Mesothelial cell of epicardium (in vitro differentiated cells): ENCODE results near the gene CCNI. TPM values are rescaled to one million over a fixed set of nuclear protein-coding genes. Genes with fewer than 3 reads are reported as not detected.

Experiments
- DNase-seq, 2 experiments: peaks; one replicate each; pipeline ENCODE4 v3.0.0; 2021; ENCODE audit warnings: low spot score in 2 of 2; ENCODE audit not compliant: unreplicated experiment in 2 of 2
- H3K27ac Mint-ChIP-seq: 2 replicates; pipeline ENCODE4 v1.8.0; 2021; ENCODE audit warnings: mixed read lengths
- H3K27me3 Mint-ChIP-seq: 2 replicates; pipeline ENCODE4 v1.8.0; 2021; ENCODE audit warnings: low read depth, mixed read lengths
- H3K36me3 Mint-ChIP-seq: 2 replicates; pipeline ENCODE4 v1.8.0; 2021; ENCODE audit warnings: mixed read lengths
- H3K4me1 Mint-ChIP-seq: 2 replicates; pipeline ENCODE4 v1.8.0; 2021; ENCODE audit warnings: mixed read lengths
- H3K4me3 Mint-ChIP-seq: 2 replicates; pipeline ENCODE4 v1.8.0; 2021; ENCODE audit warnings: mild to moderate bottlenecking, moderate library complexity, mixed read lengths
- H3K9me3 Mint-ChIP-seq: 2 replicates; pipeline ENCODE4 v1.8.0; 2021; ENCODE audit warnings: mixed read lengths
- total RNA-seq: library from RNA; stranded (reverse); gene quantifications from 3 replicates; pipeline ENCODE4 v1.2.1, GENCODE V29; 2021
- TF ChIP-seq, protein P1 (sequence below): fragments of 200-600 bp; sonication (generic); IDR thresholded peaks from one replicate; pipeline ENCODE4 v1.5.0; 2021; ENCODE audit warnings: antibody characterized with exemption; ENCODE audit not compliant: unreplicated experiment

The CCNI gene
- total RNA-seq, 1 donor from 2014 or later, result 245 TPM

DNA sequence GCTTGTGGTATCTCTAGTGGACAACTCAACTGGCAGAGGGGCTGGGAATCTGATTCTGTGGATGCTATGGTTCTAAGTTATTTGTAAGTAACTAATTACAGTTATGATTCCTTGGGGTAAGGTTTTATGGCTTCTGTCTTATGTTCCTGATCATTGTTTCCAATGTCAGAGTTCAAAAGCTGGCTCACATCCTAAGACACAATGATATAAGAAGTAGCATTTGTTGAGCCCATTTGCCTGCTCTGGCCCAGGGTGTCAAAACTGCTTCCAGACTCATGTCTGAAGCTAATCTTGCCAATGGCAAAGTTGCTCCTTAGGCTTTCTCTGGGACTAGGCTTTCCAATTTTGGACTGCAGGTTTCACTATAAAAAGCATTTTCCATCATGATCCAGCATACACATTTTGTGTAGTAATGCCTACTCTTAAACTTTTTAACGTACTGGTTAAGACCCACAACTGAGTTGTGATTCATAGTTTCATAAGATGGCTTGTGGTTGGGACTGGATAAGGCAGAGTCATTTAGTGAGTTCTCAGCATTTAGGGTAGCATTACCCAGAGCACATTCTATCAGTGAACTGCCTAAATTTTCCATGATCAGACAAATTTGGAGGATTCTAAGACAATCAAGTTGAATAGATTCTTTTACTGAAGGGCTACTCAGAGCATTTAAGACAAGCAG, 50.0 kb downstream of the CCNI start:
- no peaks in the 10 kb centered on the region for H3K27me3 Mint-ChIP-seq
- H3K36me3 Mint-ChIP-seq, result peaks cover 47% of the 10 kb centered on the region
- H3K9me3 Mint-ChIP-seq, result no peaks in the 10 kb centered on the region
- TF ChIP-seq, protein P1, sequence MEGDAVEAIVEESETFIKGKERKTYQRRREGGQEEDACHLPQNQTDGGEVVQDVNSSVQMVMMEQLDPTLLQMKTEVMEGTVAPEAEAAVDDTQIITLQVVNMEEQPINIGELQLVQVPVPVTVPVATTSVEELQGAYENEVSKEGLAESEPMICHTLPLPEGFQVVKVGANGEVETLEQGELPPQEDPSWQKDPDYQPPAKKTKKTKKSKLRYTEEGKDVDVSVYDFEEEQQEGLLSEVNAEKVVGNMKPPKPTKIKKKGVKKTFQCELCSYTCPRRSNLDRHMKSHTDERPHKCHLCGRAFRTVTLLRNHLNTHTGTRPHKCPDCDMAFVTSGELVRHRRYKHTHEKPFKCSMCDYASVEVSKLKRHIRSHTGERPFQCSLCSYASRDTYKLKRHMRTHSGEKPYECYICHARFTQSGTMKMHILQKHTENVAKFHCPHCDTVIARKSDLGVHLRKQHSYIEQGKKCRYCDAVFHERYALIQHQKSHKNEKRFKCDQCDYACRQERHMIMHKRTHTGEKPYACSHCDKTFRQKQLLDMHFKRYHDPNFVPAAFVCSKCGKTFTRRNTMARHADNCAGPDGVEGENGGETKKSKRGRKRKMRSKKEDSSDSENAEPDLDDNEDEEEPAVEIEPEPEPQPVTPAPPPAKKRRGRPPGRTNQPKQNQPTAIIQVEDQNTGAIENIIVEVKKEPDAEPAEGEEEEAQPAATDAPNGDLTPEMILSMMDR, result no peak
- DNase-seq, result no peak
- no peak overlapping the region for H3K4me3 Mint-ChIP-seq
- no peak overlapping the region for H3K27ac Mint-ChIP-seq
- peaks cover 15% of the 10 kb centered on the region for H3K4me1 Mint-ChIP-seq

DNA sequence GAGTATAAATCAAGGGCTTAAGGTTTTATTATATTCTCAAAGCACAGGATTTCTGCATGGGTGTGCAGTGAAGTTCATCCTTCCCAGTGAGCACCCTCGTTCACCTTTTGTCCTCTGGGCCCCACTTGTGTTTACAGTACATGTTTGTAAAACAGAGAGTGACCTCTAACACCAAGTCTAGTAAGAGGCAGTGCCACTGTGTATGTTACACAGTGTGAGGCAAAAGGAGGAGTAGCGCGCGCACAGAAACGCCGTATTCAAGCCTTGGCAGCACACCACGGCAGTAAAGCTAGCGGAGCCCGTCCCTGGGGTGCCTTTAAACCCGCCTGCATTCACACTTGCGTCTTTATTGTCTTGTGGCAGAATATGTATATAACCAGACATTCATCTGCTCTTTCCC, 51.9 kb downstream of the CCNI start:
- H3K4me1 Mint-ChIP-seq, result peaks cover 15% of the 10 kb centered on the region
- no peak overlapping the region for H3K27ac Mint-ChIP-seq
- no peak overlapping the region for H3K4me3 Mint-ChIP-seq
- DNase-seq, result no peak
- no peaks in the 10 kb centered on the region for H3K9me3 Mint-ChIP-seq
- H3K36me3 Mint-ChIP-seq, result peaks cover 57% of the 10 kb centered on the region
- TF ChIP-seq, protein P1, result no peak
- H3K27me3 Mint-ChIP-seq, result no peaks in the 10 kb centered on the region

DNA sequence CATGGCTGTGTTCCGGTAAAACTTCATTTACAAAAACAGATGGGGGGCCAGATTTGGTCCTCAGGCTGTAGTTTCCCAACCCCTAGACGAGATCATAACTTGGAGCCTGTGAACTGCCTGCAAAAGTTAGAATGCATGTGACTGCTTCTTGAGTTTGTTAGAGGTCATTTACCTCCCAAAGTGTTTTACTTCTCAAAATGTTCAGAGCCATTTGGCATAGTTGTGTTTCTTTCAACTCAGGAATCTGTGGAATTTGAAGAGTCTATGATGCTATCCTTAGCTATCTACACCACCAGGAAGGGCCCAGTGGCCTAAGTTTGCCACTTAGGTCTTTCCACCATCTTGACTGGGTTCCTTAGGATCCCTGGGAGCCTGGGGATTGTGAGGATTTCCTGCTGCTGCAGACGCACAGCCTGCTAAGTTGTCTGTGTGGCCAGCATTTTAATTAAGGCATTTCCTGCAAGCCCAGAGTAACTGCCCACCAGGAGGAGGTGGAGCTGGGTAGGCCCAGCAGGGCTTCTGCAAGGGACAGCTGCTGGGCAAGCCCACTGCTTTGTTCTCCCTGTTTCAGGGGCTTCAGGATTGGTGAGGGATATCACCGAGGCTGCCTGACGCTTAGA, 53.1 kb downstream of the CCNI start:
- H3K4me3 Mint-ChIP-seq, result no peak overlapping the region
- H3K4me1 Mint-ChIP-seq, result peaks cover 15% of the 10 kb centered on the region
- H3K27ac Mint-ChIP-seq, result peak overlapping the region; percentile 67
- H3K9me3 Mint-ChIP-seq, result no peaks in the 10 kb centered on the region
- DNase-seq, result no peak
- H3K27me3 Mint-ChIP-seq, result no peaks in the 10 kb centered on the region
- TF ChIP-seq, protein P1, result no peak
- H3K36me3 Mint-ChIP-seq, result peaks cover 55% of the 10 kb centered on the region

DNA sequence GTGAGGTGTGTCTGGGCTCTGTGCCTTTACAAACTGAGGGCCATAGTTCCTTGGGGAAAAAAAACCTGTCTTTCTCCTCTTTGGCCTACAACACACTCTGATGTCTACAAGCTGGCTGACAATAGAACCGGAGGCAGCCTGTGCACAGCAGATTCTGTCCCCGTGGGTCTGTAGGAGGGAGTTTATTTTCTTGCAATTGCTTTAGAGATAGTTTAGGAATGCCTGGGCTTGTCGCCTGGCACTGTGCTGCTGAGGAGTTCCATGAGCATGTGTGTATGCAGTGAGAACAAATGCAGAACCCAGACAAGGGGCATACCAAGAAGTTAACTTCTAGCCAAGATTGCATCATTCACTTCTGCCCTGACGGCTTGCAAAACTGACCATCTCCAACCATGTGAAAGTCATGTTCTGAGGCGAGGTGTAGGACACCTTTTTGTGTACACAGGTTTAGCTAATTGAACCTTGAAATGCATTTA, 54.1 kb downstream of the CCNI start:
- TF ChIP-seq, protein P1, result no peak
- no peak for DNase-seq
- peaks cover 53% of the 10 kb centered on the region for H3K36me3 Mint-ChIP-seq
- no peaks in the 10 kb centered on the region for H3K27me3 Mint-ChIP-seq
- peak overlapping the region; percentile 58 for H3K27ac Mint-ChIP-seq
- H3K9me3 Mint-ChIP-seq, result no peaks in the 10 kb centered on the region
- H3K4me1 Mint-ChIP-seq, result peaks cover 15% of the 10 kb centered on the region
- no peak overlapping the region for H3K4me3 Mint-ChIP-seq

DNA sequence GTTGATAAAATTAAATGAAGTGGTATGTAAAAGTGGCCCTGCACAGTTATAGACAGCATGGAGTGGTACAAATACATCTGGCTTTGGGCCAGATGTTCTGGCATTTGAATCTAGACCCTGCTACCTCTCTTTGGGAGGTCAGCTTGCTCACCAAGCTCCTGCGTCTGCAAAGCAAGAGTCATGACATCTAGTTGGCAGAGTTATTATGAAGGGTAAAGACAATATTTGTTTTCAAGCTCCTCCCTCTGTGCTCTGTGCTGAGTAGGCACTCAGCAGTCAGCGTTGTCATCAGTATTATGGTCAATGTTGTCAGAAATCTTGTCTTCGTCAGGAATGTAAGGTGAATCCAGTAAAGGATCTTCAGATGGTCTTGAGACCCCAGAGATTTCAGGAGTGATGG, 55.8 kb downstream of the CCNI start:
- Mint-ChIP-seq H3K27me3 (no peaks in the 10 kb centered on the region), H3K9me3 (no peaks in the 10 kb centered on the region), H3K4me1 (peaks cover 15% of the 10 kb centered on the region), H3K4me3 (no peak overlapping the region), H3K36me3 (peaks cover 49% of the 10 kb centered on the region), H3K27ac (no peak overlapping the region)
- TF ChIP-seq, protein P1, result no peak
- no peak for DNase-seq
